Testis (tissue), 3 donors: ENCODE measurements around the gene RDH5. TPM values are rescaled to one million over a fixed set of nuclear protein-coding genes. Genes with fewer than 3 reads are reported as not detected.

ENCODE experiments used
- DNase-seq: peaks from one replicate; pipeline ENCODE4 v3.0.0-alpha.2; 2019
- H3K27ac ChIP-seq, 2 donors: fragments of 200-600 bp; sonication (generic); one replicate each; pipeline ENCODE4 v1.5.1; 2019
- H3K27me3 ChIP-seq: fragments of 200-600 bp; sonication (generic); one replicate; pipeline ENCODE4 v1.5.1; 2019
- H3K36me3 ChIP-seq: fragments of 200-600 bp; sonication (generic); one replicate; pipeline ENCODE4 v1.5.1; 2017; ENCODE audit warnings: low read depth; ENCODE audit errors: missing control alignments
- H3K4me1 ChIP-seq: fragments of 200-600 bp; sonication (generic); one replicate; pipeline ENCODE4 v1.5.1; 2019
- H3K4me3 ChIP-seq, 2 donors: fragments of 200-600 bp; sonication (generic); one replicate each; pipeline ENCODE4 v1.5.1; 2017 to 2019
- H3K9me3 ChIP-seq: fragments of 200-600 bp; sonication (generic); one replicate; pipeline ENCODE4 v1.5.1; 2017
- CTCF ChIP-seq, 3 experiments: fragments of 450-650 bp in 2 of 3; fragments of 200-600 bp in 1 of 3; sonication (generic) in 1 of 3; IDR thresholded peaks; one replicate each; pipeline ENCODE4 v1.5.1; 2016 to 2019; ENCODE audit warnings: antibody characterized with exemption in 3 of 3, mild to moderate bottlenecking in 2 of 3, moderate library complexity in 1 of 3
- POLR2A ChIP-seq: fragments of 450-650 bp; IDR thresholded peaks from one replicate; pipeline ENCODE4 v1.6.1; 2017; ENCODE audit warnings: antibody characterized with exemption, mild to moderate bottlenecking, moderate library complexity
- WGBS, 2 donors: methylation state at CpG; one replicate each; pipeline ENCODE4 v1.1.5; 2018; 5-methylcytosine and 5-hydroxymethylcytosine counted together
- intact Hi-C: fragments of 100-400 bp; cut with DNase I; formaldehyde crosslinking; loops from one replicate; pipeline ENCODE4 v1.15.1; 2023; ENCODE audit warnings: low total_unique reads
- polyA plus RNA-seq: library from polyadenylated mRNA; stranded (reverse); fragments of 350-450 nt; fragmentation: Illumina TruSeq; extraction: RNeasy Lipid Tissue Mini Kit (QIAGEN cat#74804); gene quantifications from one replicate; pipeline ENCODE4 v1.2.3, GENCODE V29; 2014; ENCODE audit warnings: low read depth, low replicate concordance; ENCODE audit not compliant: insufficient read depth
- total RNA-seq, 2 donors: library from RNA; depleted of rRNA; stranded (reverse); fragments of >200 nt; gene quantifications; one replicate each; pipeline ENCODE4 v1.2.3, GENCODE V29; 2016

The RDH5 gene
- total and polyA plus RNA-seq, 3 donors from 2014 or later, result 9.8 to 18.0 (median 15.1) TPM

- H3K27ac ChIP-seq, result no peak overlapping the region
- H3K9me3 ChIP-seq, result no peaks in the 10 kb centered on the region
- no peaks in the 10 kb centered on the region for H3K4me1 ChIP-seq
- 90 to 93% methylated on average over 13 to 16 of the region's 16 CpGs for WGBS, 2 donors
- TF ChIP-seq POLR2A (no peak), CTCF (IDR thresholded peaks at IDR 0.05) (no peak)
- no peaks in the 10 kb centered on the region for H3K27me3 ChIP-seq
- intact Hi-C loops, result no loop called here
- H3K36me3 ChIP-seq, result no peaks in the 10 kb centered on the region
- H3K4me3 ChIP-seq, result no peak overlapping the region
- DNase-seq, result no peak
Measured at GRCh38 chr12:55688716-55689655, 31.2 kb upstream of the RDH5 start.

- H3K4me1 ChIP-seq, result no peaks in the 10 kb centered on the region
- H3K9me3 ChIP-seq, result no peaks in the 10 kb centered on the region
- intact Hi-C loops, result no loop called here
- H3K36me3 ChIP-seq, result no peaks in the 10 kb centered on the region
- no peak for DNase-seq
- no peak for TF ChIP-seq POLR2A
- TF ChIP-seq CTCF (IDR thresholded peaks at IDR 0.05), result no peak
- no peak overlapping the region for H3K4me3 ChIP-seq
- no peak overlapping the region for H3K27ac ChIP-seq
- WGBS, 2 donors, result 93 to 95% methylated on average over 12 of the region's 12 CpGs
- H3K27me3 ChIP-seq, result no peaks in the 10 kb centered on the region
Measured at GRCh38 chr12:55692631-55693322, 27.4 kb upstream of the RDH5 start.

- WGBS, 2 donors, result 95 to 96% methylated on average over 6 to 7 of the region's 7 CpGs
- DNase-seq, result no peak
- Histone ChIP-seq H3K9me3 (no peaks in the 10 kb centered on the region), H3K4me1 (no peaks in the 10 kb centered on the region), H3K36me3 (no peaks in the 10 kb centered on the region), H3K4me3 (no peak overlapping the region), H3K27me3 (no peaks in the 10 kb centered on the region), H3K27ac (no peak overlapping the region)
- intact Hi-C loops, result no loop called here
- no peak for TF ChIP-seq CTCF (IDR thresholded peaks at IDR 0.05)
Measured at GRCh38 chr12:55693323-55694187, 26.6 kb upstream of the RDH5 start.

- H3K27ac ChIP-seq, result no peak overlapping the region
- intact Hi-C loops, result no loop called here
- no peaks in the 10 kb centered on the region for H3K9me3 ChIP-seq
- no peaks in the 10 kb centered on the region for H3K27me3 ChIP-seq
- no peak overlapping the region for H3K4me3 ChIP-seq
- DNase-seq, result no peak
- no peak for TF ChIP-seq CTCF (IDR thresholded peaks at IDR 0.05)
- TF ChIP-seq POLR2A, result no peak
- WGBS, 2 donors, result 89 to 94% methylated on average over 3 to 7 of the region's 7 CpGs
- no peaks in the 10 kb centered on the region for H3K4me1 ChIP-seq
- no peaks in the 10 kb centered on the region for H3K36me3 ChIP-seq
Measured at GRCh38 chr12:55694188-55694515, 26.0 kb upstream of the RDH5 start.
